Erythroblast (primary cell): Measurements from ENCODE around the gene ITPK1.

ENCODE experiments used
- DNase-seq, 2 experiments: peaks; one replicate each; lab custom pipeline; 2025; lab: John Stamatoyannopoulos, UW
- GATA1 ChIP-seq: IDR thresholded peaks from 2 replicates; pipeline ENCODE4 v1.6.1; 2011; ENCODE audit warnings: low read depth, mild to moderate bottlenecking, control low read depth, low read length, moderate library complexity
- POLR2A ChIP-seq: IDR thresholded peaks from 2 replicates; pipeline ENCODE4 v1.6.1; 2011; ENCODE audit warnings: mild to moderate bottlenecking, low read length

Gene ITPK1

GRCh38 chr14:93092606-93093556, 22.8 kb downstream of the ITPK1 start:
- TF ChIP-seq POLR2A (no peak), GATA1 (no peak)
- no peak for DNase-seq

DNA sequence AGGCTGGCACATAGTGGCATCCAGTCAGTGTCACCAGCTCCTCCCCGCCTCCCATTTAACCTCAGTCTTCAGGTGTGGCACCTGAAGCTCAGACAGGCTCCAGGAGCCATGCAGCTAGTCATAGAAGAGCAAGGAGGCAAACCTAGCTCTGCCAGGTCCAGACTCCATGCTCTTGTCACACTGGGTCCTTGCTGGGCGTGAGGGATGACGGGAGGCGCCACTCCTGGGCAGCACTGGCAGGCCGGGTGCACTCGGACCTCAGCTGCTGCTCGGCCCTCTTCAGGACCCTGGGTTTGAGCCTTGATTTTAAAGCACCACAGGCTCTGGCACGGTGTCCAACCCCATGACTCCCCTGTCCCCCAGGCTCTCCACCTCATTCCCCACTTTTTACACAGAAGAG, 24.1 kb downstream of the ITPK1 start:
- no peak for DNase-seq
- TF ChIP-seq GATA1 (no peak), POLR2A (no peak)

GRCh38 chr14:93090826-93091555, 24.7 kb downstream of the ITPK1 start:
- TF ChIP-seq POLR2A: no peak
- TF ChIP-seq GATA1: no peak
- DNase-seq: no peak

GRCh38 chr14:93089521-93090269, 26.0 kb downstream of the ITPK1 start:
- no peak for DNase-seq
- TF ChIP-seq POLR2A (no peak), GATA1 (no peak)

- no peak for TF ChIP-seq GATA1
- TF ChIP-seq POLR2A: no peak
- no peak for DNase-seq
Observed at GRCh38 chr14:93086441-93087055, 29.2 kb downstream of the ITPK1 start.

- TF ChIP-seq POLR2A: no peak
- no peak for TF ChIP-seq GATA1
- DNase-seq: no peak
Observed at GRCh38 chr14:93085911-93086310, 29.8 kb downstream of the ITPK1 start.

- no peak for DNase-seq
- TF ChIP-seq POLR2A: no peak
- TF ChIP-seq GATA1: no peak
Observed at GRCh38 chr14:93084866-93085857, 30.6 kb downstream of the ITPK1 start.

DNA sequence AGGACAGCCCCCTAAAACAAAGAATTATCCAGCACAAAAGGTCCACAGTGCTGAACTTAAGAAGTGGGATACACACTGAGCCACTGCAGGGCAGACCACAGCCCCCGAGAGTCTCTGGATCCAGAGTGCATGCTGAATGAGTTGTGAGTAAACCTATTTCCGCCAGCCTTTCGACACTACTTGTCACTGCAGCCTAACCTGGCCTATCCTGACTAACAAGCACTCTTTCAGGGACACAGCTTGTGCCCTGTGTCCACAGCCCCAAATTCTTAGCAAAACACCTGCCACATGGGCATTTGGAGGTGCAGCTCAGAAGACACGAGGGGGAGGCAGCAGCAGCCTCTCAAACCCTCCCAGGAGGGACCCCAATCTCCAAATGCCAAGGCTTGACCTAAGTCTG, 31.3 kb downstream of the ITPK1 start:
- no peak for DNase-seq
- no peak for TF ChIP-seq POLR2A
- TF ChIP-seq GATA1: no peak

DNA sequence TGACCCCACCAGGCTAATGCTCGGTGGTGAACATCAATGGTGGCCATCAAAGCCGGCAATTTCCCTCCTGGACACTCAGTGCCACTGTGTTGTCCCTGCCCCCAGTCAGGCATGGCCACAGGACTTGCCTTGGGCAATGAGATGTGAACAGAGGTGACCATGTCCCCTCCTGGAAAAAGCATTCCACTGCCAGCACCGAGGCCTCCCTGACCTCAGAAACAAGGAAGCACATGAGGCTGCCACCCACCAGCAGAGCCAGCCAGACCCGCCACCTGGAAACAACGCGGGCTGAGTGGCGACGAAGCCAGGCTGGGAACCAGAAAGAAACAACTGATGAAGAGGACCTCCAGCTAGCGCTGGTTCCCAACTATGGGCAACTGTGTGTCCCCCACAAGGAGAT, 31.8 kb downstream of the ITPK1 start:
- DNase-seq: no peak
- TF ChIP-seq GATA1 (no peak), POLR2A (no peak)

DNA sequence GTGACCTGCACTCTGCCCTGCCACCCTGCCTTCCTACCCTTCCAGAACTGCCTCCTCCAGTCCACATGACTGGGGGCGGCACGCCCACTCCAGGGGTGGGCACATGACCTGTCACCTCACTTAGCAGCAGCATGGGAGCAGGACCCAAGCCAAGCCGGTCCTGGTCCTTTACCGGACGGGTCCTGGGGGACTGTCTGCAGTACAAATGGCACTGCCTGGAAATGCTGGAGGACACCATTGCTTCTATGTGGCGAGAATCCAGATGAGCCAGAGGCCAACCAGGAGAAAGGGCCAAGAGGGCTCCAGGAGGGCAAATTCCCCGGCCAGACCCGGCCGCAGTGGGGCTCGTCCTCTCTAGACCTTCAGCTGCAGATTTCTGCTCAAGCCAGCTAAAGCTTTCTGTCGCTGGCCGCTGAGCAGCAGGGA, 33.1 kb downstream of the ITPK1 start:
- TF ChIP-seq POLR2A (no peak), GATA1 (no peak)

GRCh38 chr14:93081876-93082570, 33.7 kb downstream of the ITPK1 start:
- TF ChIP-seq POLR2A (no peak), GATA1 (no peak)
- no peak for DNase-seq

More for the DNA sequence above, 33.1 kb downstream of the ITPK1 start:
- no peak for DNase-seq
